Central memory CD4-positive, alpha-beta T cell (primary cell): ENCODE results near the gene MT1B.

Experiments
- DNase-seq: peaks from one replicate; pipeline ENCODE4 v3.0.0; 2022

MT1B gene

DNA sequence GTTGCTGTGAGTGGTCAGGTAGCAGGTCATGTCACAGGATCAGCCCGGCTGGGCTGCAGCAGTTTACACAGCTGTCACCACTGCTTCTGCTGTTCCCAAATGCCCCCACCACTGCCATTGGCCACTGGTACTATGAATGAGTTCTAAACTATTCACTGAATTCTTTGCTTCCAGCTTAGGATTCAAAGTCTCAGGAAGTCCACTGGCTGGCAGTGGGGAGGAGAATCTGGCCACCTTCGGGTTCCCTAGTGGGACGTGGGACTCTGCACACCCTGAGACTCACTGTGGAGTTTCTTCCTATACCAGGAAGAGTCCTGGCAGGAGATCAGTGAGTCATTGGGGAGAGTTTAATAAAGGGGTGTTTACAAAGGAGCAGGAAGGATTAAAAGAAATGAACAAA lies 37.5 kb downstream of the MT1B start:
- no peak for DNase-seq

DNA sequence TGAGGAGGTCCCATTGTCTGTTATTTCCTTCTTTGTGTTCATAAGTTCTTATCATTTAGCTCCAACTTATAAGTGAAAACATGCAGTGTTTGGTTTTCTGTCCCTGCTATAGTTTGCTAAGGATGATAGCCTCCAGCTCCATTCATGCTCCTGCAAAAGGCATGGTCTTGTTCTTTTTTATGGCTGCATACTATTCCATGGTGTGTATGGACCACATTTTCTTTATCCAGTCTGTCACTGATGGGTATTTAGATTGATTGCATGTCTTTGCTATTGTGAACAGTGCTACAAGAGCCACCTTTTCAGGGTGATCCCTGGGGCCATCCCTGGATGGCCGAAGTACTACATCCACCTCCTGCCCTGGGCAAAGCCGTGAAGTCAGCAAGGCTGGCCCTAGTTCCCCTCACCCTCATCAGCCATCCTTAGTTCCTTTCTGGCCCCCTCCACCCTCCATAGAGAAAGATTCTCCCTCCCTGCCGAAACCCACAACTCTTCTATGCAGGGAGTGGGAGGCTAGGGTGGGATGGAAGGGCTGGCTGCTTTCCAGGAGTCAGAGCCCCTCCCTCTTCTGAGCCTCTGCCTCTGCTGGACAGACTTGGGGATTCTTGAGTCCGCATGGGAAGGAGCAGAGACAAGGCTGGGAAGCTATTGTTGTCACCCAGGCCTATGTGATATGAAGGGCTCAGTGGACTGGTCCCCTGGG lies 38.9 kb downstream of the MT1B start:
- no peak for DNase-seq

DNA sequence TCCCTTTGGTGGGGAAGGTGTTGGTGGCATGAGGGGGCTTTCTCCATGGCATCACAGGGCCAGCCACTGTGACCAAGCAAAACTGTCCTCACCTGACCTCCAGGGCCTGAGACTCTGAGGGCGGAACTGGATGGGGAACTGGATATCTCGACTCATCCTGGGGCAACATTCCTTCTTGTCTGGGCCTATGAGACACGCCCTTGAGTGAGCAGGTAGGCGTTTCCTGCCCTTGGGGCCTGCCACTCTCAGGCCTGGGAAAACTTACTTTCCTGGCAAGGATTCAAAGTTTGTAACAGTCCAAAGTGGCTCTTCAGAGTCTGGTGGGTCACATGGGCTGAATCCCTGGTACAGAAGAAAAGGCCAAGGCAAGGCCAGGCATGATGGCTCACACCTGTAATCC lies 40.2 kb downstream of the MT1B start:
- no peak for DNase-seq

DNA sequence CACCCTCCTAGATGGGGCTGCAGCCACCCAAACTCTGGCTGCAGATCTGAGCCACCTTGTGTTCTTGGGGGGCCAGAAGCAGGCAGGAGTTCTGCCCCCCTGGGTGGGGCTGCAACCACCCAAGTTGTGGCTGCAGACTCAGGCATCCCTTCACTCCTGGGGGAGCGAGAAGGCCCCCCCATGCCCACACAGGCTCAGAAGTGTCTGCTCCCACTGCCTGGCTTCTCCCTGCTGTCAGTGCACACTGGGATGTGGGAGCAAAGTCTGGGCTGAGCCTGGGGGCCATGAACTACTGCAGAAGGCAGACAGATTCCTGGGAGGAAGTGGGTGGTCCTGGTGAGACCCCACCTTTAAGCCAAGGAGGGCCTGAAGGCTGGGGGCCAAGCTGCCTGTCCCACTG lies 43.6 kb downstream of the MT1B start:
- no peak for DNase-seq

DNA sequence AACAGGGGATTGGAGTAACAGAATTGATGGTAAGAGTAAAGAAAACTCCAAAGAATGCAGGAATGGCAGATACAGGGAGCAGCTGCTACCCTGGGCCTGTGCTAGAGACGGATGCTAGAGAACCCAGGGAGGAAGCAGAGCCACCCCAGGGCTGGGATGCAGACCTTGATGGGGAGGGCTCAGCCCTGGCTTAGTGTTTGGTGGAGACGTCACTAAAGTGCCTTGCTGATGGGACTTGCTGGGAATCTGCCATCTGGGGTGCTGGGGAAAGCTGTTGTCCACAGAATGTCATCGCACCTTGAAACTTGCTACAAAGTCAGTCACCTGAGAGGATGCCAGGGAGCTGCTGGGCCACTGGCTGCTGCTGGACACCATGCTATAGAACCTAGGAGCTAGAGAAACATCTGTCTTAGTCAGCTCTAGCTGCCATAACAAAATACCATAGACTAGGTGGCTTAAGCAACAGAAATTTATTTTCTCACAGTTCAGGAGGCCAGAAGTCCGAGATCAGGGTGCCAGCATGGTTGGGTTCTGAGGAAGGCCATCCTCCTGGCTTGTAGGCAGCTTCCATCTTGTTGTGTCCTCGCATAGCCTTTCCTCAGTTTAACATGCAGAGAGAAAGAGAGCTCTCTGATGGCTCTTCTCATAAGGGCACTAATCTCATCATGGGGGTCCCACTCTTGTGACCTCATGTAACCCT lies 45.9 kb downstream of the MT1B start:
- no peak for DNase-seq

DNA sequence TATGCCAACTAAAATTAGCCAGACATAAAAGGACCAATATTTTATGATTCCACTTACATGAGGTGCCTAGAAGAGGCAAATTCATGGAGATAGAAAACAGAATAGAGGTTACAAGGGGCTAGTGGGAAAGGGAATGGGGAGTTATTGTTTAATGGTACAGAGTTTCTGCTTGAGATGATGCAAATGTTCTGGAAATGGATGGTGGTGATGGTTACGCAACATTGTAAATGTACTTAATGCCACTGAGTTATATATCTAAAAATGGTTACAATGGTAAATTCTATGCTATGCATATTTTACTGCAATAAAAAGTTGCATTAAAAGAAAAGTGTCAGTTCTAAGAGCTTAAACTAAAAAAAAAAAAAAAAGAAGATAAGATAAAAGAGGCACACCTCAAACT lies 48.5 kb downstream of the MT1B start:
- no peak for DNase-seq

DNA sequence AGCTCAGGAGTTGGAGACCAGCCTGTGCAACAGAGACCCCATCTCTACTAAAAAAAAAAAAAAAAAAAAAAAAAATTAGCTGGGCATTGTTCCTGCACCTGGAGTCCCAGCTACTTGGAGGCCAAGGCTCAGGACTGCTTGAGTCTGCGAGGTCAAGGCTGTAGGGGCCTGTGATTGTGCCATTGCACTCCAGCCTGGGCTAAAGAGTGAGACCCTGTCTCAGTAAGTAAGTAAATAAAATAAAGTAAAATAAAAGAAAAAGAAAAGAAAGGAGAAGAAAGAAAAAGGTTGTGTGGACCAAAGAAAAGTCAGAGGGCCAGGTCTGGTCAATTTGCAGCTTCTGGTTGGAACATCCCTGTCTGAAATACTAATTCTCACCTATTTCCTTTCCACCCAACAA lies 48.9 kb downstream of the MT1B start:
- no peak for DNase-seq

DNA sequence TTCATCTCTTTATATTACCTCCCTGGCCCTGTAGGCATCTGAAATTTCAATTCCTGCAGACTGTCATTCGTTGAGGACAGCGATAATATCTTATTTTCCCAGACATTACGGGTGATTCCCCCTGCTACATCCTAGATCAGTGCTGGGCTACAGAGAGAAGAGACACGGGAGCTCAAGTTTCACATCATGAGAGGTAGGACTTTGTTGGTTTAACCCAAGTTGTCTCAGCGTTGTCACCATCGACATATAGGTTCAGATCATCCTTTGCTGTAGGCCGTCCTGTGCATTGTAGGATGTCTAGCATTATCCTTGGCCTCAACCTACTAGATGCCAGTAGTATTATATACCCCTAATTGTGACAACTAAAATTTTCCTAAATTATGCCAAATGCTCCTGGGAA lies 49.8 kb downstream of the MT1B start:
- no peak for DNase-seq
